ENCODE measurements around the gene CHD5. TPM values are rescaled to one million over a fixed set of nuclear protein-coding genes. Genes with fewer than 3 reads are reported as not detected.

CHD5 gene
- total RNA-seq, 4 donors from 2014 or later = 0.04 to 0.36 (median 0.13) TPM; not detected in 1

GRCh38 chr1:6100861-6101783 is 79.0 kb downstream of the CHD5 start:
- Histone ChIP-seq H3K36me3 (no peaks in the 10 kb centered on the region), H3K4me3 (no peak overlapping the region), H3K27me3 (peaks cover 39% of the 10 kb centered on the region), H3K9me3 (no peaks in the 10 kb centered on the region), H3K4me1 (no peaks in the 10 kb centered on the region), H3K27ac (no peak overlapping the region)
- WGBS = 53% methylated on average over 20 of the region's 23 CpGs
- TF ChIP-seq POLR2AphosphoS5 (IDR thresholded peaks at IDR 0.05) (no peak), EP300 (IDR thresholded peaks at IDR 0.05) (no peak), POLR2A (IDR thresholded peaks at IDR 0.05) (no peak)
- TF ChIP-seq, protein P1, sequence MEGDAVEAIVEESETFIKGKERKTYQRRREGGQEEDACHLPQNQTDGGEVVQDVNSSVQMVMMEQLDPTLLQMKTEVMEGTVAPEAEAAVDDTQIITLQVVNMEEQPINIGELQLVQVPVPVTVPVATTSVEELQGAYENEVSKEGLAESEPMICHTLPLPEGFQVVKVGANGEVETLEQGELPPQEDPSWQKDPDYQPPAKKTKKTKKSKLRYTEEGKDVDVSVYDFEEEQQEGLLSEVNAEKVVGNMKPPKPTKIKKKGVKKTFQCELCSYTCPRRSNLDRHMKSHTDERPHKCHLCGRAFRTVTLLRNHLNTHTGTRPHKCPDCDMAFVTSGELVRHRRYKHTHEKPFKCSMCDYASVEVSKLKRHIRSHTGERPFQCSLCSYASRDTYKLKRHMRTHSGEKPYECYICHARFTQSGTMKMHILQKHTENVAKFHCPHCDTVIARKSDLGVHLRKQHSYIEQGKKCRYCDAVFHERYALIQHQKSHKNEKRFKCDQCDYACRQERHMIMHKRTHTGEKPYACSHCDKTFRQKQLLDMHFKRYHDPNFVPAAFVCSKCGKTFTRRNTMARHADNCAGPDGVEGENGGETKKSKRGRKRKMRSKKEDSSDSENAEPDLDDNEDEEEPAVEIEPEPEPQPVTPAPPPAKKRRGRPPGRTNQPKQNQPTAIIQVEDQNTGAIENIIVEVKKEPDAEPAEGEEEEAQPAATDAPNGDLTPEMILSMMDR (IDR thresholded peaks at IDR 0.05) = no peak
- no peak for DNase-seq (ENCODE audit: low spot score in 2 of 2)

DNA sequence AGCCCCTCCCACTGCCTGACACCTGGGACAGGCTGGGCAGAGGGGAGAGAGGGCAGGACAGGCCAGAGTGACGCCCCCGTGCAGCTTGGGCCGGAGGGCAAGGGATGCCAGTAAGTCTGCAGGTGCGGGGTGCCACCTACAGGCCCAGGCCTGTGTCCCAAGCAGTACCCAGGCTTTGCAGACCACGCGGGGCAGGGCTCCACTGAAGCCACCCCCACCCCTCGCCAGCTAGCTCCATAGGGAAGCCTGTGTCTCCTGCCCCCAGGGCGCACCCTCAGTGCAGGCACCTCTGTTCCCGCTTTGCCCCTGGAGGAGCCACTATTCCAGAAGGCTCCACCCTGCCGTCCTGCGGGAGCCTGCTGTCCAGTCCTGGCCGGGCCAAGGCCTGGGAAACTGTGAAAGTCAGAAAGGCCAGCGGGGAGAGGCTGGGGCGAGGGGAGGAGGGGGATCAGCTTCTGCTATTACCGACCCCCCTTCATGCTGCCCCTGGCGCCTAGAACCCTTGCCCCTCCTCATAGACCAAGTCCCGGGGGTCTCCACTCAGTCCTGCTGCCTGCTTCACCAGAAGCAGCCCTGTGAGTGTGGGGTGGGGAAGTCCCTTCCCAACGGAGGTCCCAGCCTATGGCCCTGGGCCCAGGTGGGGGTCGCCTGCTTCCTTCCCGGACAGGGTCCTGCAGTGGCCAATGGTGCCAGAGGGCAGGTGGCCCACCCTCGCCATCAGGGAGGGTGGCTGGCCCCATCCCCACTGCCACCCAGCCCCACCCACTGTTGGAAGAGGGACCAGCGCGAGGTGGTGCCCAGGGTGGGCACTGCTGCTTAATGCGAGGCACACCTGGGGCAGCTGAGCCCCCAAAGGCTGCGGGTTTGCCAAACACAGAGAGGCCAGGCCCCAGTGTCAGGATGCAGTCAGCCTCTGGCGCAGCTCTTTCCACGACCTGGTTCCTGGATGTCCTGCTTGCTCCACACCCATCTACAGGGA is 80.0 kb downstream of the CHD5 start:
- Histone ChIP-seq H3K9me3 (no peaks in the 10 kb centered on the region), H3K4me3 (no peak overlapping the region), H3K27ac (no peak overlapping the region), H3K4me1 (no peaks in the 10 kb centered on the region), H3K36me3 (no peaks in the 10 kb centered on the region), H3K27me3 (peaks cover 31% of the 10 kb centered on the region)
- 70% methylated on average over 11 of the region's 27 CpGs for WGBS
- no peak for DNase-seq (ENCODE audit: low spot score in 2 of 2)
- TF ChIP-seq, protein P1 (IDR thresholded peaks at IDR 0.05) = no peak
- TF ChIP-seq EP300 (IDR thresholded peaks at IDR 0.05) = no peak
- no peak for TF ChIP-seq POLR2A (IDR thresholded peaks at IDR 0.05)
- TF ChIP-seq POLR2AphosphoS5 (IDR thresholded peaks at IDR 0.05) = no peak

DNA sequence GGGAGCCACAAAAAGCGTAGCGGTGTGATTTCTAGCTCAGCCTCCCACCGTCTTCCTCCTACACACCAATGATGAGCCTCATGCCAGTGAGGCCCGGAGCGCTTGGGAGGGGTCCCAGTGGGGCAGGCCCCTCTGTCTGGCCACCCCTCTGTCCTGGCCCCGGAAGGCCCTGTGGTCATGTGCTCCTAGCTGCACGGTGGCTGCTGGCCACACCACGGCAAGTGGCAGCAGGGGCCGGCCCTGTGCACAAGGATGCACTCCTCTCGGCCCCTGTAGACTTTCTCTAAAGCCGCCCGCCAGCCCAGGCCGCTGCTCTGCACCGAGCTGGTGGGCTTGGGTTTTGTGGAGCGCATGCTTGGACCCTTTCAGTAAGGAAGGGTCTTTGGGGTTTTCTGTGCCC is 80.8 kb downstream of the CHD5 start:
- Histone ChIP-seq H3K27ac (no peak overlapping the region), H3K27me3 (peaks cover 27% of the 10 kb centered on the region), H3K4me3 (no peak overlapping the region), H3K36me3 (no peaks in the 10 kb centered on the region), H3K4me1 (no peaks in the 10 kb centered on the region), H3K9me3 (no peaks in the 10 kb centered on the region)
- no CpG with 5 or more reads among the region's 15 CpGs for WGBS
- TF ChIP-seq, protein P1 (IDR thresholded peaks at IDR 0.05) = no peak
- TF ChIP-seq EP300 (IDR thresholded peaks at IDR 0.05) (no peak), POLR2AphosphoS5 (IDR thresholded peaks at IDR 0.05) (no peak), POLR2A (IDR thresholded peaks at IDR 0.05) (no peak)
- DNase-seq (ENCODE audit: low spot score in 2 of 2) = no peak

DNA sequence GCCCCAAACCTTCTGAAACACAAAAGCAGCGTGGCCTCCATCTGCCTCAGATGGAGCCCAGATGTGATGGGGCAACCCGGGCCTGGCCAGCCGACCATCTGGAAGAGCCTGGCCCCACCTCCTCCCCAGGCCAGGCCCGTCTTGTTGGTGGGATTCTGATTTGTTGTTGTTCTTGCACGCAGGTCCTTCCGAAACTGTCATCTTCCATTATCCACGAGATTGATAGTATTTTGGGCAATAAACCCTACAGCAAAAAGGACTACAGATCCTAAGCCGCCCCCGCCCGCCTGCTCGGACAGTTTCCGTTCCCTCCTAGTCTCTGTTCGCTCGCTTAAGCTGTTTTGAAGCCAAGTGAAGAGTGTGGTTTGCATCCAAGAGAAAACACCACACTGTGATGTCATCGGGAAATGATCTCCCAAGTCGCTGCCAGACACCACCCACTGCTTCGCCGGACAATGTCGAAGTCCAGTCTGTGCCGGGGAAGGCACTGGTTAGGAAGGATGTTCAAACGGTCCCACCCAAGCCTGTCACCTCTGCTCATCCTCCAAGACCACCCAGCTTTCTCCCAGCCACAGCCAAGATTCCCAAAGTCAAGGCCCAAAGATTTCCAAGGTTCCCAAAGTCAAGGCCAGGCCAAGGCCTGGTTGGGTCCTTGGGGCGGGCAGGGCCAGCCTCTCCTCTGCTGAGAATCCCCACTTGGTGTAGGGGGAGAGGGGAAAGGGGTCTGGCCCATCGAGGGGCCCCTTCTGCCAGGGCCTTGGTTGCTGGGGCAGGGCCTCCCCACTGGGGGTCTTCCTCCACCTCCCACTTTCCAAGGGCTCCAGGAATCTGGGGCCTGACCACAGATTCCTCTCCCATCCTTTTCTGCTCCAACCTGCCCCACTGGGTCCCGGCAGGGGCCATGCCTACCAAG is 81.6 kb downstream of the CHD5 start:
- Histone ChIP-seq H3K4me1 (no peaks in the 10 kb centered on the region), H3K27ac (no peak overlapping the region), H3K9me3 (no peaks in the 10 kb centered on the region), H3K4me3 (no peak overlapping the region), H3K36me3 (no peaks in the 10 kb centered on the region), H3K27me3 (peaks cover 23% of the 10 kb centered on the region)
- peak in 1 of 3 donors; percentile 54 for TF ChIP-seq POLR2AphosphoS5 (IDR thresholded peaks at IDR 0.05)
- TF ChIP-seq, protein P1 (IDR thresholded peaks at IDR 0.05) = no peak
- 81% methylated on average over 23 of the region's 24 CpGs for WGBS
- DNase-seq (ENCODE audit: low spot score in 2 of 2) = no peak
